H1 (cell line): ENCODE results near the gene TPRN. TPM values are rescaled to one million over a fixed set of nuclear protein-coding genes. Genes with fewer than 3 reads are reported as not detected.

Source experiments
- CTCF ChIA-PET: fragments of 300-600 bp; sonication (Branson Sonifier 250); formaldehyde crosslinking; loops from one replicate; lab custom pipeline; 2021; ENCODE audit not compliant: partially characterized antibody; lab: Charles Lee
- POLR2A ChIA-PET: fragments of 300-600 bp; sonication (Branson Sonifier 250); formaldehyde crosslinking; loops from one replicate; lab custom pipeline; 2021; ENCODE audit warnings: inconsistent platforms; ENCODE audit not compliant: partially characterized antibody; lab: Charles Lee
- DNase-seq, 2 experiments: peaks; one replicate each; pipeline versions ENCODE4 v3.0.0 to v3.0.0-alpha.2; 2010 to 2022; ENCODE audit warnings: low spot score in 2 of 2, low read depth in 1 of 2, mixed read lengths in 1 of 2
- FAIRE-seq: peaks from 2 replicates; lab custom pipeline; 2011; peaks lifted over from hg19 to GRCh38; lab: Jason Lieb, UNC
- H2AFZ ChIP-seq: 2 replicates; pipeline ENCODE4 v1.8.1; 2012; ENCODE audit warnings: low read length, inconsistent platforms
- H2AK5ac ChIP-seq: 2 replicates; pipeline ENCODE4 v1.6.1; 2013; ENCODE audit warnings: low read depth, low read length
- H2BK120ac ChIP-seq: replicated peaks from 2 replicates; pipeline ENCODE3; 2013; ENCODE audit warnings: low read depth, low read length, inconsistent platforms
- H2BK12ac ChIP-seq: 2 replicates; pipeline ENCODE4 v1.6.1; 2013; ENCODE audit warnings: low read depth, low read length
- H2BK15ac ChIP-seq: 2 replicates; pipeline ENCODE4 v1.6.1; 2013; ENCODE audit warnings: low read length
- H2BK20ac ChIP-seq: 2 replicates; pipeline ENCODE4 v1.6.1; 2013; ENCODE audit warnings: low read length
- H2BK5ac ChIP-seq: 2 replicates; pipeline ENCODE4 v1.6.1; 2013; ENCODE audit warnings: low read depth, low read length
- H3K14ac ChIP-seq: 2 replicates; pipeline ENCODE4 v1.6.1; 2013; ENCODE audit warnings: inconsistent platforms; ENCODE audit not compliant: insufficient read length
- H3K18ac ChIP-seq: 2 replicates; pipeline ENCODE4 v1.6.1; 2013; ENCODE audit warnings: low read length; ENCODE audit errors: extremely low read depth
- H3K23ac ChIP-seq: 2 replicates; pipeline ENCODE4 v1.6.1; 2013; ENCODE audit warnings: inconsistent platforms; ENCODE audit not compliant: insufficient read length
- H3K23me2 ChIP-seq: 2 replicates; pipeline ENCODE4 v1.6.1; 2013; ENCODE audit warnings: low read depth, low read length
- H3K27ac ChIP-seq: 2 replicates; pipeline ENCODE4 v1.6.1; 2011; ENCODE audit warnings: low read depth, low read length, inconsistent platforms
- H3K27me3 ChIP-seq, 4 experiments: replicated peaks in 1 of 4; 1 replicate in 1 of 4; 2 replicates in 3 of 4; pipeline versions ENCODE4 v1.6.1 to v1.8.1; 2011 to 2013; ENCODE audit warnings: low read length in 3 of 4, mild to moderate bottlenecking in 3 of 4, inconsistent platforms in 2 of 4, mixed read lengths in 2 of 4, moderate library complexity in 1 of 4; ENCODE audit not compliant: control insufficient read depth in 3 of 4, insufficient read depth in 3 of 4; ENCODE audit errors: extremely low read depth in 1 of 4
- H3K36me3 ChIP-seq, 4 experiments: 2 replicates each; pipeline versions ENCODE4 v1.6.1 to v1.8.1; 2011 to 2013; ENCODE audit warnings: mild to moderate bottlenecking in 4 of 4, low read length in 3 of 4, moderate library complexity in 2 of 4, control low read depth in 1 of 4, inconsistent platforms in 1 of 4; ENCODE audit not compliant: insufficient read depth in 4 of 4, control insufficient read depth in 2 of 4
- H3K4ac ChIP-seq: replicated peaks from 2 replicates; pipeline ENCODE3; 2013; ENCODE audit warnings: low read length, low read depth, mixed read lengths, inconsistent platforms; ENCODE audit not compliant: insufficient read length
- H3K4me1 ChIP-seq, 4 experiments: replicated peaks in 1 of 4; 1 replicate in 1 of 4; 2 replicates in 3 of 4; pipeline versions ENCODE4 v1.6.1 to v1.8.1; 2011 to 2013; ENCODE audit warnings: low read length in 3 of 4, inconsistent platforms in 2 of 4, mixed read lengths in 1 of 4; ENCODE audit not compliant: insufficient read depth in 4 of 4, control insufficient read depth in 3 of 4
- H3K4me2 ChIP-seq, 2 experiments: 2 replicates each; pipeline versions ENCODE4 v1.6.1 to v1.8.1; 2011 to 2013; ENCODE audit warnings: low read depth in 2 of 2, low read length in 2 of 2, control low read depth in 1 of 2, inconsistent platforms in 1 of 2, mild to moderate bottlenecking in 1 of 2; ENCODE audit not compliant: insufficient read depth in 1 of 2
- H3K4me3 ChIP-seq, 4 experiments: fragments of 200-600, 300-600 bp in 1 of 4; sonication (generic), shearing (Covaris generic), sonication (Bioruptor Twin) in 1 of 4; 2 replicates each; pipeline versions ENCODE4 v1.5.1 to v1.8.1; 2011 to 2016; ENCODE audit warnings: low read length in 4 of 4, low read depth in 3 of 4, control low read depth in 2 of 4, inconsistent platforms in 2 of 4, mild to moderate bottlenecking in 2 of 4, mixed read lengths in 1 of 4, moderate library complexity in 1 of 4; ENCODE audit not compliant: insufficient read depth in 2 of 4; ENCODE audit errors: extremely low read depth in 1 of 4
- H3K56ac ChIP-seq: replicated peaks from 2 replicates; pipeline ENCODE3; 2013; ENCODE audit warnings: low read depth, mild to moderate bottlenecking, mixed read lengths, low read length, inconsistent platforms; ENCODE audit not compliant: insufficient read length
- H3K79me1 ChIP-seq: 2 replicates; pipeline ENCODE4 v1.6.1; 2013; ENCODE audit warnings: low read depth, low read length, control low read depth
- H3K79me2 ChIP-seq, 2 experiments: 2 replicates each; pipeline versions ENCODE4 v1.6.1 to v1.8.1; 2012 to 2013; ENCODE audit warnings: low read length in 2 of 2, mild to moderate bottlenecking in 2 of 2, inconsistent platforms in 1 of 2; ENCODE audit not compliant: insufficient read depth in 2 of 2, control insufficient read depth in 1 of 2
- H3K9ac ChIP-seq, 4 experiments: replicated peaks in 1 of 4; 1 replicate in 1 of 4; 2 replicates in 3 of 4; pipeline versions ENCODE4 v1.6.1 to v1.8.1; 2011 to 2013; ENCODE audit warnings: low read depth in 3 of 4, low read length in 3 of 4, control low read depth in 2 of 4, mild to moderate bottlenecking in 2 of 4, moderate library complexity in 2 of 4, inconsistent platforms in 1 of 4; ENCODE audit errors: extremely low read depth in 1 of 4
- H3K9me3 ChIP-seq, 2 experiments: 2 replicates each; pipeline versions ENCODE4 v1.6.1 to v1.8.1; 2012 to 2013; ENCODE audit warnings: mild to moderate bottlenecking in 2 of 2, moderate library complexity in 2 of 2, control low read depth in 1 of 2, inconsistent platforms in 1 of 2, low read depth in 1 of 2, low read length in 1 of 2, mixed read lengths in 1 of 2; ENCODE audit not compliant: insufficient read depth in 2 of 2
- H4K20me1 ChIP-seq, 2 experiments: replicated peaks in 1 of 2; 2 replicates each; pipeline versions ENCODE3 to v1.8.1; 2011 to 2013; ENCODE audit warnings: inconsistent platforms in 2 of 2, low read length in 2 of 2, mild to moderate bottlenecking in 1 of 2; ENCODE audit not compliant: insufficient read depth in 2 of 2, control insufficient read depth in 1 of 2
- H4K5ac ChIP-seq: 2 replicates; pipeline ENCODE4 v1.6.1; 2013; ENCODE audit warnings: low read length, low read depth, mixed read lengths, inconsistent platforms; ENCODE audit not compliant: insufficient read length
- H4K8ac ChIP-seq: 2 replicates; pipeline ENCODE4 v1.8.0; 2013; ENCODE audit warnings: mild to moderate bottlenecking, moderate library complexity, low read length, inconsistent platforms; ENCODE audit not compliant: insufficient read depth; ENCODE audit errors: extremely low read depth
- H4K91ac ChIP-seq: replicated peaks from 2 replicates; pipeline ENCODE3; 2013; ENCODE audit warnings: low read length, mixed read lengths, inconsistent platforms; ENCODE audit not compliant: insufficient read length
- FOSL1 ChIP-seq: IDR thresholded peaks from 2 replicates; pipeline ENCODE4 v1.6.1; 2011; ENCODE audit warnings: mild to moderate bottlenecking, low read depth, low read length, moderate library complexity; ENCODE audit not compliant: insufficient read depth
- GABPA ChIP-seq: IDR thresholded peaks from 2 replicates; pipeline ENCODE4 v1.6.1; 2011; ENCODE audit warnings: mild to moderate bottlenecking, low read length, moderate library complexity, borderline replicate concordance; ENCODE audit not compliant: insufficient read depth
- KDM1A ChIP-seq: fragments of 200-600, 300-600 bp; sonication (generic); IDR thresholded peaks from 2 replicates; pipeline ENCODE4 v1.7.1; 2016; ENCODE audit warnings: mild to moderate bottlenecking, low read length, borderline replicate concordance
- RAD21 ChIP-seq, 2 experiments: IDR thresholded peaks in 1 of 2; conservative IDR thresholded peaks in 1 of 2; 2 replicates each; pipeline ENCODE4 v1.6.1; 2011; ENCODE audit warnings: low read depth in 2 of 2, low read length in 2 of 2, improper control_type of control experiment in 1 of 2, inconsistent platforms in 1 of 2, mild to moderate bottlenecking in 1 of 2, moderate library complexity in 1 of 2
- YY1 ChIP-seq: IDR thresholded peaks from 2 replicates; pipeline ENCODE4 v1.6.1; 2011; ENCODE audit warnings: low read depth, mild to moderate bottlenecking, low read length
- WGBS, 2 experiments: shearing (Covaris generic) in 1 of 2; methylation state at CpG; one replicate each; pipeline versions ENCODE4 v1.1.6 to v1.1.7; 2013 to 2015; ENCODE audit warnings: low lambda C conversion rate in 2 of 2, mixed read lengths in 2 of 2, inconsistent platforms in 1 of 2, low coverage in 1 of 2, missing lambda C conversion rate in 1 of 2; ENCODE audit not compliant: insufficient replicate concordance in 2 of 2, insufficient coverage in 1 of 2, insufficient read length in 1 of 2; ENCODE audit errors: extremely low coverage in 1 of 2, missing lambda C conversion rate in 1 of 2; 5-methylcytosine and 5-hydroxymethylcytosine counted together
- polyA plus RNA-seq, 7 experiments: library from polyadenylated mRNA; depleted of rRNA in 3 of 7; stranded (reverse) in 5 of 7; unstranded in 2 of 7; fragments of >200 nt in 5 of 7; fragments of 200-250 nt in 2 of 7; gene quantifications; 1 replicate in 5 of 7; 2 replicates in 1 of 7; 4 replicates in 1 of 7; pipeline versions ENCODE4 v1.2.1 to v1.2.3, GENCODE V29; 2011 to 2013; ENCODE audit warnings: missing spikeins in 2 of 7, mixed read lengths in 2 of 7
- total RNA-seq: library from RNA; stranded (reverse); fragmentation: NEBNext Ultra II Directional; extraction: Animal tissue kit (Norgen Biotek cat#: 25700); gene quantifications from 2 replicates; pipeline ENCODE4 v1.2.1, GENCODE V29; 2021
- TF ChIP-seq, protein P1 (sequence below): IDR thresholded peaks from 2 replicates; pipeline ENCODE4 v1.6.1; 2011; ENCODE audit warnings: low read depth, mild to moderate bottlenecking, low read length; ENCODE audit not compliant: insufficient read depth
- TF ChIP-seq, protein P2 (sequence below), 3 experiments: IDR thresholded peaks; 1 replicate in 2 of 3; 2 replicates in 1 of 3; pipeline versions ENCODE4 v1.5.1 to v1.6.1; 2011; ENCODE audit warnings: low read length in 3 of 3, mild to moderate bottlenecking in 3 of 3, inconsistent platforms in 2 of 3, low read depth in 1 of 3, moderate library complexity in 1 of 3; ENCODE audit not compliant: insufficient read depth in 1 of 3; ENCODE audit errors: control extremely low read depth in 1 of 3

The TPRN gene
- total and polyA plus RNA-seq, 2 of the 8 experiments (the other 6 are each of a cell fraction or from before 2014, with no cell fraction given): 9.7 to 23.2 TPM

DNA sequence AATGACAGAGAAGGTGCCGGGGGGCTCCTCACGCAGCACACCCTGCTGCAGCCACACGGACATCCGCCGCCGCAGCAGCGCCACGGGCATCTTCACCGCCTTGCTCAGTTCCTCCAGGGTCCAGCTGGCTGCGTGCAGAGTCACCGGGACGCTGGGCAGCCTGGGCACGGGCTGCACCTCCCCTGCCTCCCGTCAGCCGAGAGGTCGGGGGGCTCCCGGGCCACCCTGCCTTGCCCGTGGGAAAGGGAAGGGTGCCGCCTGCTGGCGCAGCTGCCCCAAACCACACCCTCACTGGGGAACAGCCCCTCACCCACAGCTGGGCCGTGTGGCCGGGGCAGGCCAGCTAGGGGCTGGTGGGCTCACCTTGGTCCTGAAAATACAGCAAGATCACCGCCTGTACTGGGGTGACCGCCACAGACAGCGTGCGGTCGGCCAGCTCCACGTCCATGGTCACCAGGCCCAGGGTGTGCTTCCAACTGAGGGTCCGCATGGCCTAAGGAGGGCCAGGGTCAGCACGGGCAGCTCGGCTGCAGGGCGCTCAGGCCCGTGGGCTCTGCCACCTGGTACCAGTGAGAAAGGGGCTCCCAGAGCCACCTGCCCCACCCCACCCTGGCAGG is 25.1 kb downstream of the TPRN start:
- H3K14ac ChIP-seq: no peak overlapping the region
- H3K36me3 ChIP-seq: peaks cover 0 to 7% (median 0%) of the 10 kb centered on the region in 4 experiments; a peak in 2 of 8 replicates
- peaks cover 2 to 18% of the 10 kb centered on the region in 2 experiments for H4K20me1 ChIP-seq
- ChIA-PET CTCF (interaction anchor here (0.7 to 3.9 kb wide), 32 partner anchors 8 to 201 kb away, joined by 3 to 47 read pairs (median 5); partner anchors contain the start of genes ABCA2, ANAPC2, GRIN1 and RNF208), POLR2A (interaction anchor here (0.7 to 3.7 kb wide), 22 partner anchors 9 to 106 kb away, joined by 3 to 15 read pairs (median 4); partner anchors contain the start of genes MAN1B1, NDOR1, SSNA1 and TMEM203)
- H3K9ac ChIP-seq: no peak overlapping the region
- H3K4ac ChIP-seq: no peak overlapping the region
- TF ChIP-seq, protein P1, sequence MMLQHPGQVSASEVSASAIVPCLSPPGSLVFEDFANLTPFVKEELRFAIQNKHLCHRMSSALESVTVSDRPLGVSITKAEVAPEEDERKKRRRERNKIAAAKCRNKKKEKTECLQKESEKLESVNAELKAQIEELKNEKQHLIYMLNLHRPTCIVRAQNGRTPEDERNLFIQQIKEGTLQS: no peak
- TF ChIP-seq, protein P2, sequence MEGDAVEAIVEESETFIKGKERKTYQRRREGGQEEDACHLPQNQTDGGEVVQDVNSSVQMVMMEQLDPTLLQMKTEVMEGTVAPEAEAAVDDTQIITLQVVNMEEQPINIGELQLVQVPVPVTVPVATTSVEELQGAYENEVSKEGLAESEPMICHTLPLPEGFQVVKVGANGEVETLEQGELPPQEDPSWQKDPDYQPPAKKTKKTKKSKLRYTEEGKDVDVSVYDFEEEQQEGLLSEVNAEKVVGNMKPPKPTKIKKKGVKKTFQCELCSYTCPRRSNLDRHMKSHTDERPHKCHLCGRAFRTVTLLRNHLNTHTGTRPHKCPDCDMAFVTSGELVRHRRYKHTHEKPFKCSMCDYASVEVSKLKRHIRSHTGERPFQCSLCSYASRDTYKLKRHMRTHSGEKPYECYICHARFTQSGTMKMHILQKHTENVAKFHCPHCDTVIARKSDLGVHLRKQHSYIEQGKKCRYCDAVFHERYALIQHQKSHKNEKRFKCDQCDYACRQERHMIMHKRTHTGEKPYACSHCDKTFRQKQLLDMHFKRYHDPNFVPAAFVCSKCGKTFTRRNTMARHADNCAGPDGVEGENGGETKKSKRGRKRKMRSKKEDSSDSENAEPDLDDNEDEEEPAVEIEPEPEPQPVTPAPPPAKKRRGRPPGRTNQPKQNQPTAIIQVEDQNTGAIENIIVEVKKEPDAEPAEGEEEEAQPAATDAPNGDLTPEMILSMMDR (IDR thresholded peaks at IDR 0.05; ENCODE audit: control extremely low read depth in 1 of 3, insufficient read depth in 1 of 3, low read depth in 1 of 3, low read length in 3 of 3): peak in 2 of 3 experiments; percentile 72 to 75; a peak in 3 of 4 replicates
- TF ChIP-seq RAD21 (IDR thresholded peaks at IDR 0.05 in 1 of 2, conservative IDR thresholded peaks at IDR 0.05 in 1 of 2; ENCODE audit: low read depth in 2 of 2, low read length in 2 of 2) (peak; percentile 70 to 77), FOSL1 (0 out of 2 replicates have a peak, but pooled peaks have one; percentile 11), YY1 (no peak), GABPA (peak; percentile 82; the same call in 1 of the 2 replicates), KDM1A (no peak)
- H2BK20ac ChIP-seq: no peak overlapping the region
- H2AK5ac ChIP-seq: no peak overlapping the region
- H3K4me1 ChIP-seq: peaks cover 0 to 11% (median 6%) of the 10 kb centered on the region in 4 experiments; a peak in 6 of 7 replicates
- H3K4me3 ChIP-seq: peak overlapping the region in 1 of 4 experiments; percentile 27; a peak in 1 of 8 replicates
- no peak overlapping the region for H3K27ac ChIP-seq
- no peak for FAIRE-seq
- H2BK15ac ChIP-seq: no peak overlapping the region
- no peak overlapping the region for H4K91ac ChIP-seq
- H3K9me3 ChIP-seq: no peaks in the 10 kb centered on the region
- no peak overlapping the region for H4K5ac ChIP-seq
- no peak overlapping the region for H2BK120ac ChIP-seq
- H2AFZ ChIP-seq: no peak overlapping the region
- H3K79me2 ChIP-seq: no peaks in the 10 kb centered on the region
- WGBS, 2 experiments: 65% methylated on average over 27 of the region's 33 CpGs; no CpG with 5 or more reads in 1 of the 2 experiments
- H3K79me1 ChIP-seq: no peaks in the 10 kb centered on the region
- no peak overlapping the region for H2BK5ac ChIP-seq
- H3K56ac ChIP-seq: no peak overlapping the region
- peak overlapping the region; percentile 50; the same call in 1 of the 2 replicates for H2BK12ac ChIP-seq
- H3K27me3 ChIP-seq: peaks cover 2 to 21% (median 16%) of the 10 kb centered on the region in 4 experiments
- H4K8ac ChIP-seq: no peak overlapping the region
- DNase-seq: peak in 1 of 2 experiments; percentile 80
- H3K23me2 ChIP-seq: no peaks in the 10 kb centered on the region; the same call in 1 of the 2 replicates
- no peak overlapping the region for H3K18ac ChIP-seq
- H3K23ac ChIP-seq: no peak overlapping the region
- peak overlapping the region in 1 of 2 experiments; percentile 30; a peak in 1 of 4 replicates for H3K4me2 ChIP-seq
